OCI-LY3 (cell line): Measurements from ENCODE around the gene RHBDL1.
A peak's percentile ranks its signal among the peaks of the same experiment; 100 is the strongest.

Source experiments
- H2AFZ ChIP-seq: fragments of 200-600, 300-600 bp; shearing (Covaris generic); 2 replicates; pipeline ENCODE4 v1.6.0; 2014; ENCODE audit warnings: antibody characterized with exemption, low read depth, low read length
- H3K27ac ChIP-seq: fragments of 200-600, 300-600 bp; sonication (generic); 2 replicates; pipeline ENCODE4 v1.5.1; 2014; ENCODE audit warnings: mild to moderate bottlenecking, low read length, moderate library complexity, mixed read lengths
- H3K27me3 ChIP-seq: fragments of 200-600, 300-600 bp; sonication (generic); 2 replicates; pipeline ENCODE4 v1.6.1; 2014; ENCODE audit warnings: low read depth, low read length, mixed read lengths
- H3K36me3 ChIP-seq: fragments of 200-600, 300-600 bp; sonication (generic); replicated peaks from 2 replicates; pipeline ENCODE3; 2014; ENCODE audit warnings: low read depth, low read length, mixed read lengths
- H3K4me1 ChIP-seq: fragments of 300-600, 200-600 bp; sonication (generic); 2 replicates; pipeline ENCODE4 v1.6.1; 2014; ENCODE audit warnings: low read length, mixed read lengths
- H3K4me2 ChIP-seq: fragments of 200-600, 300-600 bp; sonication (generic); 2 replicates; pipeline ENCODE4 v1.6.1; 2014; ENCODE audit warnings: low read length, mixed read lengths
- H3K4me3 ChIP-seq: fragments of 300-600, 200-600 bp; sonication (generic); 2 replicates; pipeline ENCODE4 v1.5.1; 2014; ENCODE audit warnings: antibody characterized with exemption, mild to moderate bottlenecking, low read length, moderate library complexity
- H3K79me2 ChIP-seq: fragments of 300-600, 200-600 bp; shearing (Covaris generic); 2 replicates; pipeline ENCODE4 v1.6.1; 2014; ENCODE audit warnings: mild to moderate bottlenecking, low read length, mixed read lengths
- H3K9ac ChIP-seq: fragments of 300-600, 200-600 bp; shearing (Covaris generic); 2 replicates; pipeline ENCODE4 v1.6.0; 2014; ENCODE audit warnings: mild to moderate bottlenecking, low read length, moderate library complexity
- H3K9me3 ChIP-seq: fragments of 200-600, 300-600 bp; shearing (Covaris generic); 2 replicates; pipeline ENCODE4 v1.6.1; 2014; ENCODE audit warnings: low read length, mixed read lengths; ENCODE audit not compliant: insufficient read depth
- H4K20me1 ChIP-seq: fragments of 200-600, 300-600 bp; sonication (generic); 2 replicates; pipeline ENCODE4 v1.6.1; 2016; ENCODE audit warnings: low read length, mixed read lengths; ENCODE audit not compliant: insufficient read depth
- CTCF ChIP-seq: fragments of 200-600, 300-600 bp; sonication (generic); IDR thresholded peaks from 2 replicates; pipeline ENCODE4 v1.5.1; 2014; ENCODE audit warnings: antibody characterized with exemption, low read length, low read depth
- EZH2phosphoT487 ChIP-seq: fragments of 200-600 bp; shearing (Covaris generic); IDR thresholded peaks from 2 replicates; pipeline ENCODE4 v1.6.1; 2018; ENCODE audit warnings: antibody characterized with exemption, mixed run types, low read depth

Gene RHBDL1

GRCh38 chr16:684071-684794 is 8.8 kb downstream of the RHBDL1 start, which contains the start of gene JMJD8:
Gene JMJD8, minus strand, starts transcription at chr16:684334. Its CDS starts 15 bp downstream, at chr16:684319.
- H3K36me3 ChIP-seq = peaks cover 24% of the 10 kb centered on the region
- peak within 1 kb of the TSS; percentile 35 for H3K27ac ChIP-seq
- H3K79me2 ChIP-seq = peaks cover 44% of the 10 kb centered on the region
- H4K20me1 ChIP-seq = 0 out of 2 replicates have a peak, but pooled peaks cover 4% of the 10 kb centered on the region
- H3K4me2 ChIP-seq = peak within 1 kb of the TSS; percentile 89
- no peak within 1 kb of the TSS for H2AFZ ChIP-seq
- TF ChIP-seq EZH2phosphoT487 (no peak), CTCF (no peak)
- H3K9me3 ChIP-seq = no peaks in the 10 kb centered on the region
- H3K4me1 ChIP-seq = peaks cover 20% of the 10 kb centered on the region
- peak within 1 kb of the TSS; percentile 59 for H3K9ac ChIP-seq
- H3K27me3 ChIP-seq = no peaks in the 10 kb centered on the region
- peak within 1 kb of the TSS; percentile 84 for H3K4me3 ChIP-seq

- no peak for TF ChIP-seq CTCF
- no peak for TF ChIP-seq EZH2phosphoT487
- H3K36me3 ChIP-seq = peaks cover 24% of the 10 kb centered on the region
- no peak overlapping the region for H3K27ac ChIP-seq
These were observed 9.7 kb downstream of the RHBDL1 start for GRCh38 chr16:684961-685696.

DNA sequence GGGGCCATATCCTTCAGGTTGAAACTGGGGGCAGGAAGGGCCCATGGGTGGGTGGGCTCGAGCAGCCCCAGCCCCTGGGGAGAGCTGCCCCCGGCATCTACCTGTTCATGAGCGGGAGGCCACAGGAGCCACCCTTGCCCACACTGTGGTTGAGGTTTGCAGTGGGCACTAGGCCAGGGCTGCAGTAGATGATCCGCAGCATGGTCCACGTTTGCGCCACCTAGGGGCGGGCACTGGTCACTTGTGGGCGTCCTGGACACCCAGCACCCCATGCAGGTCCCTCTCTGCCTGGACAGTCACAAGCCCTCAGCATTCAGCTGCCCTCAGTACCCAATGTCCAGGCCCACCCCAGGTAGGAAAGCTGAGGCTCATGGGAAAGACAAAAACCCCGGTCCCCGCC is 10.5 kb downstream of the RHBDL1 start:
- peaks cover 24% of the 10 kb centered on the region for H3K4me1 ChIP-seq
- no peak overlapping the region for H3K9ac ChIP-seq
- H3K4me3 ChIP-seq = no peak overlapping the region
- H3K79me2 ChIP-seq = peaks cover 45% of the 10 kb centered on the region
- no peak overlapping the region for H3K27ac ChIP-seq
- no peak overlapping the region for H3K4me2 ChIP-seq
- 0 out of 2 replicates have a peak, but pooled peaks cover 4% of the 10 kb centered on the region for H4K20me1 ChIP-seq
- H3K9me3 ChIP-seq = no peaks in the 10 kb centered on the region
- H3K27me3 ChIP-seq = no peaks in the 10 kb centered on the region
- TF ChIP-seq EZH2phosphoT487 (no peak), CTCF (peak; percentile 29)
- peaks cover 24% of the 10 kb centered on the region for H3K36me3 ChIP-seq
- no peak overlapping the region for H2AFZ ChIP-seq

More at GRCh38 chr16:684961-685696, 9.7 kb downstream of the RHBDL1 start:
- H3K4me3 ChIP-seq = no peak overlapping the region
- H3K27me3 ChIP-seq = no peaks in the 10 kb centered on the region
- no peaks in the 10 kb centered on the region for H3K9me3 ChIP-seq
- no peak overlapping the region for H3K9ac ChIP-seq
- H3K79me2 ChIP-seq = peaks cover 51% of the 10 kb centered on the region
- no peak overlapping the region for H2AFZ ChIP-seq
- peaks cover 25% of the 10 kb centered on the region for H3K4me1 ChIP-seq
- H4K20me1 ChIP-seq = 0 out of 2 replicates have a peak, but pooled peaks cover 4% of the 10 kb centered on the region
- no peak overlapping the region for H3K4me2 ChIP-seq
